ENCODE measurements around the gene C1orf21. TPM values are rescaled to one million over a fixed set of nuclear protein-coding genes. Genes with fewer than 3 reads are reported as not detected.

The C1orf21 gene
- total and polyA plus RNA-seq, 2 donors = 13.6 to 42.7 TPM

DNA sequence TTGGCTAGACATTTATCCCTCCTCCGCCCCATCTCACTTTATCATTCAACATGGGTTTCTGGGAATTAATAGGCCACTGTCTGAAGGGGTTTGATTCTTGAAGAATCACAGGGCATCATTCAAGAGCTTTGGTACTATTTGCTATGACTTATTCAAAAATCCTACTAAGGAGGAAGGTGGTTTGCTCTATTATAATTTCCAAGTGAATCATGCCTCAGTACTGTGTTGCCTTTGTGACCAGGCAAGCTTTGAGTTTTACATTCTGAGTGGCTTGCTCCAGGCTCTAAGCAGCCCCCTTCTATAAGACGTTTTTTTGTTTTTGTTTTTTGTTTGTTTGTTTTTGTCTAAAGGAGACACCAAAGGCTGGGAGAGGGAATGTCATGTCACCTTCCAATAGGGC, 2.6 kb downstream of the C1orf21 start:
- Histone ChIP-seq H3K4me1 (ENCODE audit: control insufficient read depth in 2 of 2, insufficient read depth in 2 of 2, low read length in 2 of 2) (peaks cover 0 to 11% of the 10 kb centered on the region in 2 donors), H3K4me3 (ENCODE audit: low read length in 2 of 2) (no peak overlapping the region), H3K9me3 (ENCODE audit: control insufficient read depth in 2 of 2, insufficient read depth in 1 of 2, low read length in 1 of 2) (no peaks in the 10 kb centered on the region), H3K27me3 (ENCODE audit: control insufficient read depth in 2 of 2, insufficient read depth in 1 of 2, low read length in 1 of 2) (peaks cover 7 to 40% of the 10 kb centered on the region in 2 donors), H3K36me3 (ENCODE audit: control insufficient read depth in 2 of 2, insufficient read depth in 2 of 2, low read length in 1 of 2) (no peaks in the 10 kb centered on the region), H3K27ac (ENCODE audit: low read depth in 1 of 2, low read length in 1 of 2) (no peak overlapping the region)
- 90% methylated on average over 2 of the region's 2 CpGs for WGBS
- no peak for DNase-seq (ENCODE audit: low read depth in 6 of 9, low spot score in 9 of 9)

DNA sequence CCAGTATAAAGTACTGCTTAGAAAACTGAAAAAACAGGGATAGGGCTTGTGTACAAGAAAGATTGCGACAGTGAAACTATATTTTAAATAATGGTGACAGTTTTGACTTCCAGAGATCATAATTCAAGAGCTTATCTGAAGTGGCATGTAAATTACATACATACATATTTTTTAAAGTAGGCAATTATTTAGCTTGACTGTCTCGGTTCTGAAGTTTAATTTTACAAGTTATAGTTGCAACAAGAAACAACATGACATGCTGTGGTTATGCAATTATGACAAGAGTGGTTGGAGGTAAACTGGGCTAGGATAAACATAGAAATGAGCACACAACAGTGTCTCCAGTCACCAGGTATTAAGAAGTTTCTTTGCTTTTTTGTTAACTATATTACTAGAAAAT, 4.1 kb downstream of the C1orf21 start:
- Histone ChIP-seq H3K9me3 (ENCODE audit: control insufficient read depth in 2 of 2, insufficient read depth in 1 of 2, low read length in 1 of 2) (no peaks in the 10 kb centered on the region), H3K4me1 (ENCODE audit: control insufficient read depth in 2 of 2, insufficient read depth in 2 of 2, low read length in 2 of 2) (peaks cover 0 to 9% of the 10 kb centered on the region in 2 donors), H3K36me3 (ENCODE audit: control insufficient read depth in 2 of 2, insufficient read depth in 2 of 2, low read length in 1 of 2) (no peaks in the 10 kb centered on the region), H3K4me3 (ENCODE audit: low read length in 2 of 2) (no peak overlapping the region), H3K27ac (ENCODE audit: low read depth in 1 of 2, low read length in 1 of 2) (no peak overlapping the region), H3K27me3 (ENCODE audit: control insufficient read depth in 2 of 2, insufficient read depth in 1 of 2, low read length in 1 of 2) (peaks cover 2 to 30% of the 10 kb centered on the region in 2 donors)
- DNase-seq (ENCODE audit: low read depth in 6 of 9, low spot score in 9 of 9) = no peak
- WGBS = 91% methylated on average over 2 of the region's 2 CpGs

DNA sequence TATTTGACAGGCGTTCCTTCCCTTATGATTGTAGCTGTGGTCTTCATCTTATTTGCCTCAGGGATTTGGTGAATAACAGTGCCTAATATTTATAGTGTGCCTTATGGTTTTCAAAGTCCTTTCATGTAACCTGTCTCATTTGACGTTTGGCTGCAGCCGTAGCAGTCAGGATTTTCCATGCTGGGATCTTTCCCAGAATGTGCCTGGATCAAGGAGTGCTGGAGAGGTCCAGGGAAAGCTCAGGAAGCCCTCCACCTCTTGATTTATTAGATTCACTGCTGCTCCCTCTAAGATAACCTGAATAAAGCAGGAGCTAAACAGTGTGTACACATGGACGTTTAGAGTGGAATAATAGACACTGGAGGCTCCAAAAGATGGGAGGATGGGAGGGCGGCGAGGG, 5.2 kb downstream of the C1orf21 start:
- Histone ChIP-seq H3K4me1 (ENCODE audit: control insufficient read depth in 2 of 2, insufficient read depth in 2 of 2, low read length in 2 of 2) (peaks cover 0 to 6% of the 10 kb centered on the region in 2 donors), H3K36me3 (ENCODE audit: control insufficient read depth in 2 of 2, insufficient read depth in 2 of 2, low read length in 1 of 2) (no peaks in the 10 kb centered on the region), H3K27ac (ENCODE audit: low read depth in 1 of 2, low read length in 1 of 2) (no peak overlapping the region), H3K27me3 (ENCODE audit: control insufficient read depth in 2 of 2, insufficient read depth in 1 of 2, low read length in 1 of 2) (peaks cover 0 to 19% of the 10 kb centered on the region in 2 donors), H3K4me3 (ENCODE audit: low read length in 2 of 2) (no peak overlapping the region), H3K9me3 (ENCODE audit: control insufficient read depth in 2 of 2, insufficient read depth in 1 of 2, low read length in 1 of 2) (no peaks in the 10 kb centered on the region)
- no peak for DNase-seq (ENCODE audit: low read depth in 6 of 9, low spot score in 9 of 9)
- 97% methylated on average over 6 of the region's 6 CpGs for whole genome bisulfite sequencing

DNA sequence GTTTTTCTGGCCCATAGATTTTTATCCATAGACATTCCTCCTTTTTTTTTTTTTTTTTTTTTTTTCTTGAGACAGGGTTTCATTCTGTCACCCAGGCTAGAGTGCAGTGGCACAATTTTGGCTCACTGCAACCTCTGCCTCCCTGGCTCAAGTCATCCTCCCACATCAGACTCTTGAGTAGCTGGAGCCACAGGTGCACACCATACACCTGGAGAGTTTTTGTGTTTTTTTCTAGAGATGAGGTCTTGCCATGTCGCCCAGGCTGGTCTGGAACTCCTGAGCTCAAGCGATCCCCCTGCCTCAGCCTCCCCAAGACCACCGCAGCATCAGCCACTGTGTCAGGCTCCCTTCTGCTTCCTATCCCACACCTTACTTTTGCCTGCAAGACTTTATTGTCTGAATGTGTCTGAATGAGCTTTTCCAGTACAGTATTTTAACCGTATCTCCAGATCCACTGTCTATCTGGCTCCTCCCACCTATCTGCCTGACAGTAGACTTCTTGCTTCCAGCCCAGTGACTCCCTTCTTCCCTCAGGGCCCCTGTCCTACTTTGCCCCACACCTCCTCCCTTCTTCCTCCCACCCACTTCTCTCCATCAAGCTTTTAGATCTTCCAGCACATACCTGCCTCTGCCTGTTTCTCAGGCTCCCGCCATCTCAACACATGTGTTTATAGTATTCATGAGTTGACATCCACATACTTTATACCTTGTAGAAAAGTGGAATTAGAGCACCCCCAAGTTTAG, 6.1 kb downstream of the C1orf21 start:
- Histone ChIP-seq H3K36me3 (ENCODE audit: control insufficient read depth in 2 of 2, insufficient read depth in 2 of 2, low read length in 1 of 2) (no peaks in the 10 kb centered on the region), H3K4me1 (ENCODE audit: control insufficient read depth in 2 of 2, insufficient read depth in 2 of 2, low read length in 2 of 2) (peaks cover 0 to 2% of the 10 kb centered on the region in 2 donors), H3K27ac (ENCODE audit: low read depth in 1 of 2, low read length in 1 of 2) (no peak overlapping the region), H3K27me3 (ENCODE audit: control insufficient read depth in 2 of 2, insufficient read depth in 1 of 2, low read length in 1 of 2) (peaks cover 0 to 10% of the 10 kb centered on the region in 2 donors), H3K4me3 (ENCODE audit: low read length in 2 of 2) (no peak overlapping the region), H3K9me3 (ENCODE audit: control insufficient read depth in 2 of 2, insufficient read depth in 1 of 2, low read length in 1 of 2) (no peaks in the 10 kb centered on the region)
- 98% methylated on average over 5 of the region's 5 CpGs for WGBS
- DNase-seq (ENCODE audit: low read depth in 6 of 9, low spot score in 9 of 9) = no peak

DNA sequence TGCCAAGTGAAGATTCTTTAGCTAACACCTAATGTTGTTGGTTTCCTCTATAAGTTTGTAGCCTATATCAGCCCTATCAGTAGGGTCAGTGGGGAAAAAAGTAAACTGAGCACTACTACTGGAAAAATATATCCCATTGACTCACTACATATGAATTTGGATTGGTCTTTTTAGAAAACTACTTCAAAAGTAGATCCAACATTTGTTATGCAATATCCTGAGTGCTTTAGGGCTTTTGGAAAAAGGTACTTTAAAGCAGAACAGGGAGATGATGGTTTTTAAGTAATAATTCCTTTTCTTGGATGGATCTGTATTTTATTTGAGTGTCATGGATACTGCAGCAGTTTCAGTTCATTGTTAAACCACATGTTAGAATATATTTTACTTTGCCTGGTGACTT, 7.1 kb downstream of the C1orf21 start:
- Histone ChIP-seq H3K4me1 (ENCODE audit: control insufficient read depth in 2 of 2, insufficient read depth in 2 of 2, low read length in 2 of 2) (no peaks in the 10 kb centered on the region), H3K27me3 (ENCODE audit: control insufficient read depth in 2 of 2, insufficient read depth in 1 of 2, low read length in 1 of 2) (peaks cover 0 to under 1% of the 10 kb centered on the region in 2 donors), H3K27ac (ENCODE audit: low read depth in 1 of 2, low read length in 1 of 2) (no peak overlapping the region), H3K36me3 (ENCODE audit: control insufficient read depth in 2 of 2, insufficient read depth in 2 of 2, low read length in 1 of 2) (no peaks in the 10 kb centered on the region), H3K4me3 (ENCODE audit: low read length in 2 of 2) (no peak overlapping the region), H3K9me3 (ENCODE audit: control insufficient read depth in 2 of 2, insufficient read depth in 1 of 2, low read length in 1 of 2) (no peaks in the 10 kb centered on the region)
- DNase-seq (ENCODE audit: low read depth in 6 of 9, low spot score in 9 of 9) = no peak

DNA sequence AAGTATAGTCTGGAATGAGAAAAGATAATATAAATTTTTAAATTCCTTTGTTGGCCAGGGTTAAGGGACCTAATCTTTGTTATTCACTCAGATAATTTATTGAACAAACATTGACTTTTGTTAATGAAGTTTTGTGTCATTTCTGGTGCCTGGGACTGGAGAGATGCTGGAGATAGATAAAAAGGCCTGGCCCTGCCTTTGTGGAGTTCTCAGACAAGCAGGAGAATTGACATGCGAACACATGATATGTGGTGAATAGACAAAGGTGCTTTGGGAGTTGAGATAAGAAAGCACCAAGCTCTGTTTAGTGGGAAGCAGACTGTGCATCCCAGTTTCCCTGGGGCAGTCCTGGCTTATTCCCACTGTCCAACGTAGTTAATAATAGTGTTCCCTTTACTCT, 8.5 kb downstream of the C1orf21 start:
- no peak overlapping the region for H3K27ac ChIP-seq (ENCODE audit: low read depth in 1 of 2, low read length in 1 of 2)

DNA sequence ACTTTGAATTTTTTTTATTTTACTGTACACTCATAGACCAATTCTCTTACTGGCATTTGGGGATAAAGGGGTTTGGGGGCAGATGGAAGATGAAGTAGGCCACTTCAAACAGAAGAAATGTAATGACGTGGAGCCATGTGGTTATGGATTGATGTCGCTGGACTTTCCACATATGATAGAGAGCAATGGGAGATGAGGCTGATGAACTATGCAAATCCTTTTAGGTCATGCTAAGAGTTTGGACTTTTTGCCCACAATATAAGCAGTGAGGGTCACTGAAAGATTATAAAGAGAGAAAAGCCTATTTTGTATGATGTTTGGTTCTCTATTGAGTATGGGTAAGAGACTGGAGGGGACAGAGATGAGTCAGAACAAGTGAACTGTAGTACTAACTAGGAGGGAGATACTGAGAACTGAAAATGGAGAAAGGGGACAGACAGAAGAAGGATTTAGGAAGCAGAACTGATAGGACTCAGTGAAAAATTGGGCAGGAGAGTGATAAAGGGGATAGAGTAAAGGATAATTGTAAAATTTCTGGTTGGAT, 9.2 kb downstream of the C1orf21 start:
- 50% methylated on average over 2 of the region's 2 CpGs for WGBS
- Histone ChIP-seq H3K4me1 (ENCODE audit: control insufficient read depth in 2 of 2, insufficient read depth in 2 of 2, low read length in 2 of 2) (no peaks in the 10 kb centered on the region), H3K9me3 (ENCODE audit: control insufficient read depth in 2 of 2, insufficient read depth in 1 of 2, low read length in 1 of 2) (no peaks in the 10 kb centered on the region), H3K27ac (ENCODE audit: low read depth in 1 of 2, low read length in 1 of 2) (no peak overlapping the region), H3K4me3 (ENCODE audit: low read length in 2 of 2) (no peak overlapping the region), H3K27me3 (ENCODE audit: control insufficient read depth in 2 of 2, insufficient read depth in 1 of 2, low read length in 1 of 2) (no peaks in the 10 kb centered on the region), H3K36me3 (ENCODE audit: control insufficient read depth in 2 of 2, insufficient read depth in 2 of 2, low read length in 1 of 2) (no peaks in the 10 kb centered on the region)
- DNase-seq (ENCODE audit: low read depth in 6 of 9, low spot score in 9 of 9) = no peak

More for the DNA sequence above, 8.5 kb downstream of the C1orf21 start:
- no peaks in the 10 kb centered on the region for H3K4me1 ChIP-seq (ENCODE audit: control insufficient read depth in 2 of 2, insufficient read depth in 2 of 2, low read length in 2 of 2)
- H3K9me3 ChIP-seq (ENCODE audit: control insufficient read depth in 2 of 2, insufficient read depth in 1 of 2, low read length in 1 of 2) = no peaks in the 10 kb centered on the region
- no peak overlapping the region for H3K4me3 ChIP-seq (ENCODE audit: low read length in 2 of 2)
- 98% methylated on average over 2 of the region's 2 CpGs for WGBS
- no peaks in the 10 kb centered on the region for H3K27me3 ChIP-seq (ENCODE audit: control insufficient read depth in 2 of 2, insufficient read depth in 1 of 2, low read length in 1 of 2)
- no peaks in the 10 kb centered on the region for H3K36me3 ChIP-seq (ENCODE audit: control insufficient read depth in 2 of 2, insufficient read depth in 2 of 2, low read length in 1 of 2)
- no peak for DNase-seq (ENCODE audit: low read depth in 6 of 9, low spot score in 9 of 9)

DNA sequence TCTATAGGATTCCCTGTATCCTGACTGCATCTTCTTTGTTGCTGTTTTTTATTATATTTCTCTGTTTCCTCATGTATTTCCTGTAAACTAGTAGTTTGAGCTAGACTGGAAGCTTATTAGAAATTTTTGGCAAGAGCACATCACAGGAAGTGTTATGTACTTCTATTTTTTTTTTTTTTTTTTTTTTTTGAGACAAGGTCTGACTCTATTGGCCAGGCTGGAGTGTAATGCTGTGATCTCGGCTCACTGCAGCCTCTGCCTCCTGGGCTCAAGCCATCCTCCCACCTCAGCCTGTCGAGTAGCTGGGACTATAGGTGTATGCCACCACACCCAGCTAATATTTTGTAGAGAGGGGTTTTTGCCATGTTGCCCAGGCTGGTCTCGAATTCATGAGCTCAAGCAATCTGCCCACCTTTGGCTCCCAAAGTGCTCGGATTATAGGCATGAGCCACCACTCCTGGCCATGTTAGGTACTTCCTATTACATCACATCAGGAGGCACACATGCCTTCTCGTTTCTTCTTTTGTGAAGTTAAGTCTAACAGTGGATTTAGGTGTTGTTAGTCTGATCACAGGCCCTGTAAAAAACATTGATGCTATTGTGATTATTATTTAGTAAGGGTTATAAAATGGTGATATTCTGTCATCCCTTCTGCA, 12.5 kb downstream of the C1orf21 start:
- Histone ChIP-seq H3K4me1 (ENCODE audit: control insufficient read depth in 2 of 2, insufficient read depth in 2 of 2, low read length in 2 of 2) (no peaks in the 10 kb centered on the region), H3K27me3 (ENCODE audit: control insufficient read depth in 2 of 2, insufficient read depth in 1 of 2, low read length in 1 of 2) (no peaks in the 10 kb centered on the region), H3K4me3 (ENCODE audit: low read length in 2 of 2) (no peak overlapping the region), H3K36me3 (ENCODE audit: control insufficient read depth in 2 of 2, insufficient read depth in 2 of 2, low read length in 1 of 2) (no peaks in the 10 kb centered on the region), H3K9me3 (ENCODE audit: control insufficient read depth in 2 of 2, insufficient read depth in 1 of 2, low read length in 1 of 2) (no peaks in the 10 kb centered on the region), H3K27ac (ENCODE audit: low read depth in 1 of 2, low read length in 1 of 2) (no peak overlapping the region)
- 94% methylated on average over 5 of the region's 5 CpGs for WGBS
- DNase-seq (ENCODE audit: low read depth in 6 of 9, low spot score in 9 of 9) = no peak

DNA sequence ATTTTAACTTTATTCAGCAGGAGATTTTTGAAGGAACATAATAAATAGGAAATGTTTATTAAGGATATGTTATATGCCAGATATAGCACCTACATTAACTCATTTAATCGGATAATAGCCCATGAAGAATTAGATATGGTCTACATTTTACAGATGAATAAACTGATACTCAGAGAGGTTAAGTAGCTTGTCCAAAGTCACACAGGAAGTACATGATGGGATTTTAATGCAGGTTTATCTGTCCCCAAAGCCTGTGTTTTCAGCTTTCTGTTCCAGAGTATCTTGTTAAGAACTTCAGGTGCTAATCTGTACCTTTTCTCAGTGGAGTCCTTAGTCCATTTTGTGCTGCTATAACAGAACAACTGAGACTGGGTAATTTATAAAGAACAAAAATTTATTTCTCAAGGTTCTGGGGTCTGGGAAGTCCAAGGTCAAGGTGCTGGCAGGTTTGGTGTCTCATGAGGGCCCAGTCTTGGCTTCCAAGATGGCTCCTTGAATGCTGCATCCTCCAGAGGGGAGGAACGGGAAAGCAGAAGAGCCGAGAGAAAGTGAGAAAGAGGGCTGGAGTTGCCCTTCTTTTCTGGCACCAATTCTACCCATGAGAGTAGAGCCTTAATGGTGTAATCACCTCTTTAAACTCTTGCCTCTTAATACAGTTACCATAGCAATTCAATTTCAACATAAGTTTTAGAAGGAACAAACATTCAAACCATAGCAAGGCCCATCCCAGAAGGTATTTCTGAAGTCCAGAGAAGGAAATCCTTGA, 17.3 kb downstream of the C1orf21 start:
- Histone ChIP-seq H3K36me3 (ENCODE audit: control insufficient read depth in 2 of 2, insufficient read depth in 2 of 2, low read length in 1 of 2) (no peaks in the 10 kb centered on the region), H3K9me3 (ENCODE audit: control insufficient read depth in 2 of 2, insufficient read depth in 1 of 2, low read length in 1 of 2) (no peaks in the 10 kb centered on the region), H3K27me3 (ENCODE audit: control insufficient read depth in 2 of 2, insufficient read depth in 1 of 2, low read length in 1 of 2) (no peaks in the 10 kb centered on the region), H3K4me1 (ENCODE audit: control insufficient read depth in 2 of 2, insufficient read depth in 2 of 2, low read length in 2 of 2) (no peaks in the 10 kb centered on the region), H3K4me3 (ENCODE audit: low read length in 2 of 2) (no peak overlapping the region), H3K27ac (ENCODE audit: low read depth in 1 of 2, low read length in 1 of 2) (no peak overlapping the region)
- no peak for DNase-seq (ENCODE audit: low read depth in 6 of 9, low spot score in 9 of 9)
- 99% methylated on average over 3 of the region's 3 CpGs for WGBS
